HepG2 (cell line): ENCODE data around the gene ZNF831.

ENCODE experiments used
- EP300 ChIP-seq, 3 experiments: sonication (generic) in 1 of 3; formaldehyde crosslinking in 1 of 3; IDR thresholded peaks; 2 replicates each; pipeline versions ENCODE4 v1.5.1 to v1.6.1; 2011 to 2020; ENCODE audit warnings: low read depth in 2 of 3, low read length in 2 of 3, borderline replicate concordance in 1 of 3, improper control_type of control experiment in 1 of 3, mild to moderate bottlenecking in 1 of 3, missing genetic modification reagents in 1 of 3, moderate library complexity in 1 of 3
- EZH2 ChIP-seq: conservative IDR thresholded peaks from 2 replicates; pipeline ENCODE4 v1.6.1; 2012; ENCODE audit warnings: mild to moderate bottlenecking, low read depth, low read length, moderate library complexity
- MAZ ChIP-seq, 2 experiments: sonication (generic) in 1 of 2; formaldehyde crosslinking in 1 of 2; IDR thresholded peaks; 2 replicates each; pipeline versions ENCODE4 v1.5.0 to v1.6.1; 2012 to 2020; ENCODE audit warnings: low read depth in 2 of 2, mild to moderate bottlenecking in 2 of 2, borderline replicate concordance in 1 of 2, improper control_type of control experiment in 1 of 2, low read length in 1 of 2, missing genetic modification reagents in 1 of 2, moderate library complexity in 1 of 2
- ZNF501 ChIP-seq: sonication (generic); formaldehyde crosslinking; IDR thresholded peaks from 2 replicates; pipeline ENCODE4 v1.5.1; 2020; ENCODE audit warnings: mild to moderate bottlenecking, moderate library complexity, missing genetic modification reagents

DNA sequence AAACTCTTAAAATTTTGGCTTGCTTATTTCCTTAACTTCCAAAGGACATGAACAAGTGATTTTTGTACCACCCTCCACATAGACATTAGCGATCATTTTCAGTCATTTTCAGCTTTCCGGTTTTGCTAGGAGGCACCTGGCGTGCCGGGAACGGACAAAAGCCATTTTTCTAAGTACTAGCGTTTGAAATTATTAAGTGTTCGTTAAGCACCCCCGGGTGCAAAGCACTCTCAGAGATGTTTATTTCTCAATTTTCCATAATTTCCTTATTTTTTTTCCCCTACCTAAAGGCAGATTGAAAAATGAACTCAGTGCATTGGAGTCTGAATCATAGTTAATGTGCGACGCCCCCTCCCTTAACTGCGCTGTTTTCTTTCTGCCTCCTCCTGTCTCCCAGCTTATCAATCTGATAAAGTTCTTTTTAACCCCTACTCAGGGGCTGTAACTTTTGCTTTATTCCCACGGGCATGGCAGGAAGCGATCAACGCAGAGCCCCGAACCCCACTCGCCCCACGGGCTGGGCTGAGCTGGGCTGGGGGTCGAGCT is 58.2 kb downstream of the ZNF831 start:
- TF ChIP-seq ZNF501 (CRISPR knock-in tag) (no peak), EZH2 (no peak), EP300 (IDR thresholded peaks at IDR 0.05; ENCODE audit: low read depth in 2 of 2, low read length in 2 of 2) (no peak), EP300 (CRISPR knock-in tag; IDR thresholded peaks at IDR 0.05; ENCODE audit: borderline replicate concordance) (no peak), MAZ (IDR thresholded peaks at IDR 0.05; ENCODE audit: borderline replicate concordance, low read depth, low read length) (no peak), MAZ (CRISPR knock-in tag; IDR thresholded peaks at IDR 0.05; ENCODE audit: low read depth) (no peak)
